ENCODE measurements around the gene DHRS12. TPM values are rescaled to one million over a fixed set of nuclear protein-coding genes. Genes with fewer than 3 reads are reported as not detected.

The DHRS12 gene
- total RNA-seq, 1 donor from 2014 or later, result 12.5 TPM

- H3K27ac ChIP-seq, result no peak overlapping the region
- no peak overlapping the region for H3K4me3 ChIP-seq
- H3K9me3 ChIP-seq, result no peaks in the 10 kb centered on the region
- H3K27me3 ChIP-seq, result no peaks in the 10 kb centered on the region
- H3K36me3 ChIP-seq, result no peaks in the 10 kb centered on the region
- peak in 1 of 2 donors; percentile 70 for DNase-seq (ENCODE audit: extremely low spot score in 2 of 2)
- intact Hi-C loops (cut with DNase I), result no loop called here
- no peak for TF ChIP-seq CTCF (IDR thresholded peaks at IDR 0.05)
- TF ChIP-seq POLR2AphosphoS5 (IDR thresholded peaks at IDR 0.05; ENCODE audit: insufficient read depth in 1 of 2, low read depth in 1 of 2), result no peak
- TF ChIP-seq POLR2A (IDR thresholded peaks at IDR 0.05), result no peak
- no peaks in the 10 kb centered on the region for H3K4me1 ChIP-seq
These were observed 41.8 kb upstream of the DHRS12 start for GRCh38 chr13:51845574-51846318.

DNA sequence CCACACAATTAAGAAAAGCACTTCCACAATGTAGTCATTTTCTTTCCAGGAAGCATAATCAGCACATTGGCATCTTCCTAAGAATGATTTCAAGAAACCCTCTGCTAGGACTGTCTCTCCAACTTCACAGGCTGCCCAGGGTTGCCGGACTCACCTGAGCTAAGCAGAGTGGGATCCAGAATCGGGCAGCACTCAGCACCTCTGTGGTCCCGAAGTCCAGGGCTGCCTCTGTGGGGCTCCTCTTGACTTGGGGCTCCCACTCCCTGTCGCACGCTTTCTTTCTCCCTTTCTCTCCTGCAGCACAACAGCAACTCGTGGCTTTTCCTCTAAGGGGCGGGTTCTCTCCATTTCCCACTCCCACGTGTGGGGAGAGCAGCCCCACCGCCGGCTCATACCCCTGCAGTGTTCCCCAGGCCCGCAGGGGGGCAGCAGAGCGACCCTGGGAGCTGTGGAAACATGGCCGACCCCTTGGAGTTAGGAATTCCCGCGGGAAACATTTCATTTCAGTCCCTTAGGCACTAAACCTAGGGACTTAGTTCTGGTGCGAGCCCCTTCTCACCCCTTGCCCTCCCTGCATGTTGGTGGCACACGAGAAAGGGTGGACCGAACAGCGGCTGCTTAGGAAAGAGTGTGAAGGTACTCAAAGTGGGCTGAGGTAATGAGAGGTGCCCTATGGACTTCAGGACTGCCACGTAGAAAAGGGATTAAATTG, 41.1 kb upstream of the DHRS12 start, which contains the start of gene TMEM272:
TSS of gene TMEM272 (minus strand) at position 316 of the 712 bp plus-strand sequence. CDS start 6,647 bp downstream, outside the sequence.
- no peak within 1 kb of the TSS for H3K27ac ChIP-seq
- TF ChIP-seq CTCF (IDR thresholded peaks at IDR 0.05), result peak in 2 of 3 experiments; percentile 29 to 56
- TF ChIP-seq POLR2AphosphoS5 (IDR thresholded peaks at IDR 0.05; ENCODE audit: insufficient read depth in 1 of 2, low read depth in 1 of 2), result no peak
- no peak for TF ChIP-seq POLR2A (IDR thresholded peaks at IDR 0.05)
- peak within 1 kb of the TSS in 1 of 2 donors; percentile 10 for H3K4me3 ChIP-seq
- intact Hi-C loops (cut with DNase I), result no loop called here
- DNase-seq (ENCODE audit: extremely low spot score in 2 of 2), result peak in 1 of 2 donors; percentile 78
- no peaks in the 10 kb centered on the region for H3K36me3 ChIP-seq
- H3K9me3 ChIP-seq, result no peaks in the 10 kb centered on the region
- H3K4me1 ChIP-seq, result no peaks in the 10 kb centered on the region
- no peaks in the 10 kb centered on the region for H3K27me3 ChIP-seq

DNA sequence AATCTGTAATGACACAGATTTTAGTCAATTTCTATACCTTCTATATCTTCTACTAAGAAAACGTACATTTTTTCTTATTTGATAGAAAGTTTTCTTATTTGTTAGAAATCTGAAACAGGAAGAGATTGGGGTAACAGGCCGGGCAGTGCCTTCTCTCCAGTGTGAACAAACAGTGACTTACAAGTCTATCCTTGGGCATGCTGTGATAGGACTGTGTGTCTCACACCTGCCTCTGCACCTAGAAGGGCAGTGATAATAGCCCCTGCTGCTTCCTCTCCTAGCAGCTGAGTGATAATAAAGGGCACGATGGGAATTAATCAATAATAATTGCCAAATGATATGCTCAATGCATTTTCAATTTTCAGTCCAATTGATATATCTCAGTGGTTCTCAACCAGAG, 39.6 kb upstream of the DHRS12 start:
- Histone ChIP-seq H3K36me3 (no peaks in the 10 kb centered on the region), H3K4me3 (no peak overlapping the region), H3K27ac (no peak overlapping the region), H3K27me3 (no peaks in the 10 kb centered on the region), H3K9me3 (no peaks in the 10 kb centered on the region), H3K4me1 (no peaks in the 10 kb centered on the region)
- intact Hi-C loops (cut with DNase I), result no loop called here
- TF ChIP-seq POLR2A (IDR thresholded peaks at IDR 0.05), result no peak
- TF ChIP-seq POLR2AphosphoS5 (IDR thresholded peaks at IDR 0.05; ENCODE audit: insufficient read depth in 1 of 2, low read depth in 1 of 2), result no peak
- no peak for TF ChIP-seq CTCF (IDR thresholded peaks at IDR 0.05)
- DNase-seq (ENCODE audit: extremely low spot score in 2 of 2), result no peak

- intact Hi-C loops (cut with DNase I), result no loop called here
- no peaks in the 10 kb centered on the region for H3K9me3 ChIP-seq
- H3K36me3 ChIP-seq, result no peaks in the 10 kb centered on the region
- H3K4me3 ChIP-seq, result no peak overlapping the region
- H3K4me1 ChIP-seq, result no peaks in the 10 kb centered on the region
- no peak overlapping the region for H3K27ac ChIP-seq
- H3K27me3 ChIP-seq, result no peaks in the 10 kb centered on the region
- no peak for TF ChIP-seq POLR2AphosphoS5 (IDR thresholded peaks at IDR 0.05; ENCODE audit: insufficient read depth in 1 of 2, low read depth in 1 of 2)
- TF ChIP-seq CTCF (IDR thresholded peaks at IDR 0.05), result no peak
- no peak for TF ChIP-seq POLR2A (IDR thresholded peaks at IDR 0.05)
- DNase-seq (ENCODE audit: extremely low spot score in 2 of 2), result no peak
These were observed 37.8 kb upstream of the DHRS12 start for GRCh38 chr13:51841732-51842131.

All from vagina (tissue), 2 donors.